ENCODE results near the gene PDE5A. TPM values are rescaled to one million over a fixed set of nuclear protein-coding genes. Genes with fewer than 3 reads are reported as not detected.
A peak's percentile ranks its signal among the peaks of the same experiment; 100 is the strongest.

Gene PDE5A
- total RNA-seq, 1 donor from 2014 or later = 27.1 TPM

- peaks cover 50% of the 10 kb centered on the region for H3K36me3 Mint-ChIP-seq
- H3K9me3 Mint-ChIP-seq = peaks cover 12% of the 10 kb centered on the region
- H3K4me3 Mint-ChIP-seq = no peak overlapping the region
- TF ChIP-seq CTCF (IDR thresholded peaks at IDR 0.05; ENCODE audit: unreplicated experiment) = no peak
- H3K27ac Mint-ChIP-seq = no peak overlapping the region
- no peak for DNase-seq (ENCODE audit: low spot score in 2 of 2, unreplicated experiment in 2 of 2)
- H3K27me3 Mint-ChIP-seq (ENCODE audit: low read depth) = no peaks in the 10 kb centered on the region
- no peaks in the 10 kb centered on the region for H3K4me1 Mint-ChIP-seq
These were observed 96.3 kb downstream of the PDE5A start for GRCh38 chr4:119532319-119532718.

DNA sequence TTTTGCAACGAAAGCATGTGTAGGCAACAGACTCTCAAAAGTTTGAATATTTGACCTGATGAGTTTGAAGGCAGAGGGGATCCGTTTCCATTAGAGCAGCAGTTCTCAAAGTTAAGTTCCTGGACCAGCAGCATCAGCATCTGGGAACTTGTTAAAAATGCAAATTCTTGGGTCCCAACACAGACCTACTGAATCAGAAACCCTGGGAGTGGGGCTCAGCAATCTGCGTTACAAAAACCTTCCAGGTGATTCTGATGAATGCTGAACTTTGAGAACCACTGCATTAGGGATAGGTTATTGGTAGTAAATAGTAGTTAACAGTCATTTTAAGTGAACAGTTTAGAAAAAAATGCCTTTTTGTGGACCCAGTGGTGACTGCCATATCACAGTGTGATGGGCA lies 98.8 kb downstream of the PDE5A start:
- Mint-ChIP-seq H3K27me3 (ENCODE audit: low read depth) (no peaks in the 10 kb centered on the region), H3K4me3 (no peak overlapping the region), H3K27ac (no peak overlapping the region), H3K9me3 (peaks cover 10% of the 10 kb centered on the region), H3K4me1 (peaks cover 4% of the 10 kb centered on the region), H3K36me3 (peaks cover 39% of the 10 kb centered on the region)
- no peak for DNase-seq (ENCODE audit: low spot score in 2 of 2, unreplicated experiment in 2 of 2)
- TF ChIP-seq CTCF (IDR thresholded peaks at IDR 0.05; ENCODE audit: unreplicated experiment) = no peak

DNA sequence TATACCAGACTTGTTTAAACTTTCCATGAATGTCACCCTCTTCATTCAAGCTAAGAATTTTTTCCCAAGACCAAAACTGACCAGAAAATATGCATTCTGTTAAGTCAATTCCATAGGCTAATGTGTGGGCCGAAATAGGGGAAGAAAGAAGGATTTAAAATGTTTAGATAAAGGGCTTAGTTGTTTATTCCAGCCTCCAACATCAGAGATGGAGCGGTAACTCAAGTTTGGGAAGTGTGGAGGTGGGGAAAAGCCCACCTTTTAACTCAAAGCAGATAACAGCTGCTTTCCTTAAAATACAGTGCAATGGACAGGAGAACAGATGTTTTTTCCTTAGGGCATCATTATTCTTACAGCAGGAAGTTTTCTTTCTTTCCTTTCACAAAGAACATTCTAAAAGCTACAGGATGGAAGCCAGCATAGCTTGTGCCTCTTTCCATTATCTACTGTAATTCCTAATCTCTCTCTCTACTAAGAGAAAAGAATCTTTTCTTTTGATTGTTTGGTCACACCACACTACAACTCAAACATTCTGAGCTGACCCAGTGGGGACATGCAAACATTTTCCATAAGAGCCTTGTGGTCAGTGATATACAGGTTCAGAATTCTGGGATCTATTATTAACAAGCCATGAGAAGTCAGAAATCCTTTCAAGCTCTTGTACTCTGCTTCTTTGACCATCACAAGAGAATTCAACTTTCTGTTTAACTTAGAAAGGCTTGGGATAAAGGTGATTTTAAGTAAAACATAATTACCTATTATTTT lies 101.6 kb downstream of the PDE5A start:
- Mint-ChIP-seq H3K27ac (peak overlapping the region; percentile 74), H3K36me3 (peaks cover 22% of the 10 kb centered on the region), H3K27me3 (ENCODE audit: low read depth) (no peaks in the 10 kb centered on the region), H3K4me1 (peaks cover 4% of the 10 kb centered on the region), H3K9me3 (no peaks in the 10 kb centered on the region), H3K4me3 (no peak overlapping the region)
- no peak for TF ChIP-seq CTCF (IDR thresholded peaks at IDR 0.05; ENCODE audit: unreplicated experiment)
- no peak for DNase-seq (ENCODE audit: low spot score in 2 of 2, unreplicated experiment in 2 of 2)

- Mint-ChIP-seq H3K36me3 (peaks cover 18% of the 10 kb centered on the region), H3K9me3 (no peaks in the 10 kb centered on the region), H3K4me1 (peaks cover 4% of the 10 kb centered on the region), H3K27me3 (ENCODE audit: low read depth) (no peaks in the 10 kb centered on the region), H3K4me3 (no peak overlapping the region), H3K27ac (peak overlapping the region; percentile 74)
- no peak for TF ChIP-seq CTCF (IDR thresholded peaks at IDR 0.05; ENCODE audit: unreplicated experiment)
- DNase-seq (ENCODE audit: low spot score in 2 of 2, unreplicated experiment in 2 of 2) = no peak
These were observed 102.6 kb downstream of the PDE5A start for GRCh38 chr4:119525771-119526712.

DNA sequence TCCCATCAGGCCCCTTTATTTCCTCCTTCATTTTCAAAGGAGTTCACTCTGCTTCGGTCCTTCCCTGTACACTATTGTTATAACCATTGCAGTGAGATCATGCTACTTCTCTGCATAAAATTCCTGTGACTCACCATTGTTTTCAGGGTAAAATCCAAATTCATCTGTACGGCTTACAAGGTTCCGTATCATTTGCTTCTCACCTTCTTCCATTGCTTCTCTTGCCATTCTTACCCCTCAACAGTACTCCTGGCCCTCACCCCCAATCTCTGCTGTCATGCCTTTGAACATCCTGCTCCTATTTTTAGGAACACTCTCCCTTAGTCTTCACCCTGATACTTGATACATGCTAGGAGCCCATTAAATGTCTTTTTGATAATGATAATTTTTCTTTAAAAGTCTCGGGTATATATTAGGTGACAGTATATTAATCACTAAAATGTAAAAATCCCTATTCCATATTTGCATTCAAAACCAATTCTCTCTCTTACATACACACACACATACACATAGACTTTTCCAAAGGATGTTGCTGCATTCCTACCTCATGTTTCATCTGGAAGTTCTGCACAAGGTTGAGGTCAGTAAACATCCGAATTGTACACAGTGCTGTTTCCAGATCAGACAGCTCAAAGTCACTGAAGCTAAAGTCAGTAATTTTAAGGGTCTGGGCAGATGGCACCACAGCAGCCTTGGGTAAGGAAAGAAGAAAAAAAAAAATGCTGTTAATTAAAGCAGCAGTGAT lies 103.4 kb downstream of the PDE5A start:
- peaks cover 4% of the 10 kb centered on the region for H3K4me1 Mint-ChIP-seq
- no peak for TF ChIP-seq CTCF (IDR thresholded peaks at IDR 0.05; ENCODE audit: unreplicated experiment)
- no peak for DNase-seq (ENCODE audit: low spot score in 2 of 2, unreplicated experiment in 2 of 2)
- no peak overlapping the region for H3K4me3 Mint-ChIP-seq
- H3K27ac Mint-ChIP-seq = no peak overlapping the region
- H3K36me3 Mint-ChIP-seq = peaks cover 21% of the 10 kb centered on the region
- no peaks in the 10 kb centered on the region for H3K27me3 Mint-ChIP-seq (ENCODE audit: low read depth)
- H3K9me3 Mint-ChIP-seq = no peaks in the 10 kb centered on the region
